ENCODE results near the gene SUSD3.

SUSD3 gene

GRCh38 chr9:93086447-93087224, 28.1 kb downstream of the SUSD3 start:
- Histone ChIP-seq H3K4me3 (ENCODE audit: low read depth, low read length) (no peak overlapping the region), H3K27me3 (ENCODE audit: control insufficient read depth, insufficient read depth, low read length) (no peaks in the 10 kb centered on the region), H2AFZ (no peak overlapping the region), H3K9me3 (ENCODE audit: control insufficient read depth, low read length) (no peaks in the 10 kb centered on the region), H3K9ac (no peak overlapping the region), H3K79me2 (no peaks in the 10 kb centered on the region), H3K4me1 (no peaks in the 10 kb centered on the region), H3K27ac (no peak overlapping the region), H3K36me3 (ENCODE audit: control insufficient read depth, insufficient read depth, low read length) (no peaks in the 10 kb centered on the region), H3K4me2 (ENCODE audit: low read length) (no peak overlapping the region)
- no peak for TF ChIP-seq CTCF (IDR thresholded peaks at IDR 0.05)

GRCh38 chr9:93087971-93088655, 29.6 kb downstream of the SUSD3 start:
- Histone ChIP-seq H3K4me3 (ENCODE audit: low read depth, low read length) (no peak overlapping the region), H3K27me3 (ENCODE audit: control insufficient read depth, insufficient read depth, low read length) (no peaks in the 10 kb centered on the region), H3K9me3 (ENCODE audit: control insufficient read depth, low read length) (no peaks in the 10 kb centered on the region), H2AFZ (no peak overlapping the region), H3K4me2 (ENCODE audit: low read length) (no peak overlapping the region), H3K9ac (no peak overlapping the region), H3K36me3 (ENCODE audit: control insufficient read depth, insufficient read depth, low read length) (no peaks in the 10 kb centered on the region), H3K79me2 (no peaks in the 10 kb centered on the region), H3K4me1 (peaks cover under 1% of the 10 kb centered on the region), H3K27ac (no peak overlapping the region)
- no peak for TF ChIP-seq CTCF (IDR thresholded peaks at IDR 0.05)

- H2AFZ ChIP-seq: no peak overlapping the region
- no peak overlapping the region for H3K4me3 ChIP-seq (ENCODE audit: low read depth, low read length)
- TF ChIP-seq CTCF (IDR thresholded peaks at IDR 0.05): no peak
- H3K9me3 ChIP-seq (ENCODE audit: control insufficient read depth, low read length): no peaks in the 10 kb centered on the region
- H3K79me2 ChIP-seq: no peaks in the 10 kb centered on the region
- H3K27ac ChIP-seq: no peak overlapping the region
- H3K9ac ChIP-seq: no peak overlapping the region
- no peaks in the 10 kb centered on the region for H3K27me3 ChIP-seq (ENCODE audit: control insufficient read depth, insufficient read depth, low read length)
- no peak overlapping the region for H3K4me2 ChIP-seq (ENCODE audit: low read length)
- no peaks in the 10 kb centered on the region for H3K36me3 ChIP-seq (ENCODE audit: control insufficient read depth, insufficient read depth, low read length)
- H3K4me1 ChIP-seq: peaks cover 6% of the 10 kb centered on the region
Observed at GRCh38 chr9:93088656-93089015, 30.1 kb downstream of the SUSD3 start.

GRCh38 chr9:93089024-93089423, 30.5 kb downstream of the SUSD3 start:
- no peak for TF ChIP-seq CTCF (IDR thresholded peaks at IDR 0.05)
- no peak overlapping the region for H2AFZ ChIP-seq
- H3K4me2 ChIP-seq (ENCODE audit: low read length): no peak overlapping the region
- no peak overlapping the region for H3K27ac ChIP-seq
- no peak overlapping the region for H3K9ac ChIP-seq
- no peaks in the 10 kb centered on the region for H3K79me2 ChIP-seq
- no peaks in the 10 kb centered on the region for H3K27me3 ChIP-seq (ENCODE audit: control insufficient read depth, insufficient read depth, low read length)
- H3K36me3 ChIP-seq (ENCODE audit: control insufficient read depth, insufficient read depth, low read length): no peaks in the 10 kb centered on the region
- H3K4me1 ChIP-seq: peaks cover 9% of the 10 kb centered on the region
- H3K4me3 ChIP-seq (ENCODE audit: low read depth, low read length): no peak overlapping the region
- no peaks in the 10 kb centered on the region for H3K9me3 ChIP-seq (ENCODE audit: control insufficient read depth, low read length)
